ENCODE data around the gene RHOJ.
"Not testable (repeated sequence)": the region's sequence is repeated elsewhere in the genome, so short reads cannot be mapped to it uniquely, and the experiment has no call there.

Gene RHOJ

DNA sequence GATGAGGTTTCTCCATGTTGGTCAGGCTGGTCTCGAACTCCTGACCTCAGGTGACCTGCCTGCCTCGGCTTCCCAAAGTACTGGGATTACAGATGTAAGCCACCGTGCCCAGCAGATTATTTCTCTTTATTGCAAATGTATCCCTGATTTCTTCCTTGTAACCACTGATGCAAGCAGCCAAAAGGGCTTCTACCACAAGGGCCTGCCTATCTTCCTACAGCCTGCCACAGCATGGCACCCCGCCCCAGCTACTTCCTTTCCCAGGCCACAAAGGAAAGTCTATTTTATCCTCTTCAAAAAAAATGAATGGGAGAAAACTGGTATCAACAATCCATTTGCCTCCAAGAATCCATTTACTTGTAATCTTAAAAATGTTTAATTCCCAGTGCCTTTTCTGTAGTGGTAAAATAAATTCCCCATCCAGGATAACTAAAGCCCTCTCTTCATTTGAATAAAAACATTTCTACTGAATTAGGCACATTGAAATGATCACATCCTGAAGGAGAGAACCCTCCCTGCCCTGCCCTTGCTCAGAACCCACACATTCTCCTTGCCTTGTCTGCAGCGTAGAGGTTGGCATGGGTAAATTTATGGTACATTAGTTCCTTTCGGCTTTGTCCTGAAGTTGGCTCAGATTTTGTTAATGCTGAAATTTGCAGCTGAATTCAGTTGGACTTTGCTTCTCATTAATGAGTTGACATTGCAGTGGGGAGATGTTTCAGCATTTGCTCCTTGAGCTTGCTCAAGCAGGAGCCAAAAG is 95.3 kb downstream of the RHOJ start:
- DNase-seq (ENCODE audit: low spot score), result no peak

DNA sequence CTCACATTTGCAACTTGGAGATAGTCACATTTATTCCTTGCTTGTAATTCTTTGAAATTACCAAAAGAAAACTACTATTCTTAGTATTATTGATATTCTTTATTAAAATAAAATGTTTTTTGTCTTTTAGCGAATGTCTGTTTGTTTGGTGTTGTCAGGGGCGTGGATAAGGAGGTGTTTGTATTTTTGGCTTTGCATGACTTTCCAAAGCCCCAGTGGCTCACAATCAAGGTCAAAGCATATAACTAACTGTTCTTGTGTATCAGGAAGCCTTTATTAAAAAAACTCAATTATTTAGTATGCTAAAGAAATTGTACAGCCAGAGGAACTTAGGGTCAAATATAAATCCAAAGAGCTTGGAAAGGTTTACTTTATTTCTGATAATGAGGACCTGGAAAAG is 96.6 kb downstream of the RHOJ start:
- no peak for DNase-seq (ENCODE audit: low spot score)

DNA sequence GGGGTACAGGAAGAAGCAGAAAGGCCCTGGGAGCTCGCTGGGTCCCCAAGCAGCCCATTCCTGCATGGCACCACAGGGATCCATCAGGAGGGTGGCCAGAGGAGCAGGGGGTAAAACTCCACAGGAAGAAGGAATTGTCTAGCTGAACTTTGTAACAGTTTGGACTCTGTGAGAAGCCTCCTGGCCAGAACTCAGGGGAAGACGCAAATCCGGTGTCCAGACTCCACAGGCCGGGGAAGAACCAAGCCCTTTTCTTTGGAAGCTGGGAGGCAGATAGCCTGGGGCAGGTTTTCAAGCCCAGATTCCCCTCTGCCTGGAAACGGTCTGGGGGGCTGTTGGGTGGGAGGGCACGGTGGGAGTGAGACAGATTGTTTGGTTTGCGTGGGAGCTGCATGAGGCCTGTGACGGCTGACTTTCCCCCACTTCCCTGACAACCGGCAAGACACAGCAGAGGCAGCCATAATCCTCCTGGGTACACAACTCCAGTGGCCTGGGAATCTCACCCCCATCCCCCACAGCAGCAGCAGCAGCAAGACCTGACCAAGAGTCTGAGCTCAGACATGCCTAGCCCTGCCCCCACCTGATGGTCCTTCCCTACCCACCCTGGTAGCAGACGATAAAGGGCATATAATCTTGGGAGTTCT is 97.8 kb downstream of the RHOJ start:
- no peak for DNase-seq (ENCODE audit: low spot score)

DNA sequence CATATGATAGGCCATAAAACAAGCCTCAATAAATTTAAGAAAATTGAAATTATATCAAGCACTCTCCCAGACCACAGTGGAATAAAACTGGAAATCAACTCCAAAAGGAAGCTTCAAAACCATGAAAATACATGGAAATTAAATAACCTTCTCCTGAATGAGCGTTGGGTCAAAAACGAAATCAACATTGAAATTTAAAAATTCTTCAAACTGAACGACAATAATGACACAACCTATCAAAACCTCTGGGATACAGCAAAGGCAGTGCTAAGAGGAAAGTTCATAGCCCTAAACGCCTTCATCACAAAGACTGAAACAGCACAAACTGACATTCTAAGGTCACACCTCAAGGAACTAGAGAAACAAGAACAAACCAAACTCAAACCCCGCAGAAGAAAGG is 100.2 kb downstream of the RHOJ start:
- DNase-seq (ENCODE audit: low spot score), result not testable (repeated sequence)

DNA sequence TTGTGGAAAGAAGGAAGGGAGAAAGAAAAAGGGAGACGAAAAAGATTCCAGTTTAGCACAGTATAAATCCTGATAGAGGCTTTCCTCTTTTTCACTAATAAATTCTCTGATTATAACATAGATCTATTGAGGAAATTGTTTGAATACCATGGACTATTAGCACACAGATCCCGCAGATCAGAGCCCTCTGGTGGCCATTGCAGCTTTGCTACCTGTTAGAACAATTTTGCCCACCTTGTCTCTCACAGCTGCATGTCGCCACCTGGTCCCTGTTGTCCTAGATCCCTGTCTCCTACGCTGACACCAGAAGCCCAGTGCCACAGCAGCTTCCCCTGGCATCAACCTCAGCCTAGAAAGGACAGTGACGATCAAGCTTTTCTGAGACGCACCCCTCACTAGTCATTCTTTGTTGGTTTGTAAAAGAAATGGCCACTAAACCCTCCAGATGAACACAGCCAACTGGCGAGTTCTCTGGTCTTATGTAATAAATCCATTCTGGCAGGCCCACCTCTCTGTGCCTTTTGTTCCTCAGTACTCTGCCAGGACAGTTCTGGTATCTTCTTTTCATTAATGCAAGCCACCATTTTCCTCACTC is 104.6 kb downstream of the RHOJ start:
- DNase-seq (ENCODE audit: low spot score), result peak; percentile 34

DNA sequence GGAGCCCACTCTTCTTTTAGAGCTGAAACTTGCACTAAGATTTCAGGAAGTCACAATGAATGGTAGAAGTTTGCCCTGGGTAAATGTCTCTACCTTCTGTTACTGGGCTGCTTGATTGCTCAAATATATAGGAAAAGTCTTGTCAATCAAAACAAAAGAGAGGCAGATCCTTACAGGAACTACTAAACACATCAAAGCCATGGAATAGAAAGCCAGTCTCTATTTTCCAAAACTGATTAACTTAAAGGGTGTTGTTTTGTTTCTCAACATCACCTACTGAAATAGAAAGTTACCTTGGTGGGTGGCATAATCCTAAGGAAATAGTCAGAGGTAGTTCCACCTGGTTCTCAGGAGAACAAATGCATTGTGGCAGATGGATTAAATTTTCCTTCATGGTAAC is 114.6 kb downstream of the RHOJ start, which contains the start of gene GPHB5:
Gene GPHB5 (minus strand): TSS at position 101 of the 400 bp plus-strand sequence. CDS start 1,086 bp downstream, outside the sequence.
- no peak for DNase-seq (ENCODE audit: low spot score)

DNA sequence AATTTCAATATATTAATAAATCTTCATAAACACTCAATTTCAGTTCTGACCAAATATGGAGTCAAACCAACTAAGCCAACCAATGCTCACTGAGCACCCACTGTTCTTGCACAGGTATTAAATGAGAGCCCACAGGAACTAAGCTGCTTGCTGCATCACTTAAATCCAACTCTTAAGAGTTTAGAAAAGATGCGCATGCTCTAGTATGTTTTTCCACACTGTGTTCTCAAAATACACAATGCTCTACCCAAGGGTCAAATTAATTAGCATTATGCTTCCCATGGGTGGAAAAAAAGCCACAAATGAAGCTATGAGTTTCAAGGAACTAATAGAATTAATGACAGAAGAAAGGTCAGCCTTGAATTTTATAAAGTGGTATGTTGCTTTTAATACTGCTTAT is 118.2 kb downstream of the RHOJ start:
- DNase-seq (ENCODE audit: low spot score), result no peak

DNA sequence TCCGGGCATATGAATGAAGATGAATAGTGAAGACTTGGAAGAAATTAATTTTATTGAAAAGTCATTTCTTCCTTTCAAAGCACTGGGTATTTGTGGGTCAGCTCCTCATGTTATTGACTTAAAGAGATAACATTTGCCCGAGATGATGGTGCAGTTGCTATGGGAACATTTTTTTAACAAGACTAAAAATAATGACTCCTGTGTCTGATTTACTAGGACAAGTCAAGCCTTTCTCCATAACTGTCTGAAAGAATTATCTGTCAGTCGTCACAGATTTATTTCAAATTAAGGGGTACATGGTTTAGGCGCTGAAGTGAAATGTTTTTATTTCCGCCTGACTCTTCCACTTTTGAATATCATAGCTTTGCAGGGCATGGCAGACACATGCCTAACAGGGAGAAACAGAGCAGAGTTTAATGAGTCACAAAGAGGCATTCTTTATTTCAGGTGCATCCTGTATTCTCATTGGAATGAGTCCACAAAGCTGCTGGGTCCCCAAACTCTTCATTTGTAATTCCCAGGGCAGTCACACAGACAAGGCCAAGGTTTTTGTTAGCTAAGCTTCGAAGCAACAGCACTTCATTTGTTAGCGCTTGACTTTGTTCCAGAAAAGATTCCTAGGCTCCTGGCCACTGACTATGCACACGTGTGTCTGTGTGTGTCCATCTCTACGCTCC is 118.8 kb downstream of the RHOJ start:
- DNase-seq (ENCODE audit: low spot score), result no peak

DNA sequence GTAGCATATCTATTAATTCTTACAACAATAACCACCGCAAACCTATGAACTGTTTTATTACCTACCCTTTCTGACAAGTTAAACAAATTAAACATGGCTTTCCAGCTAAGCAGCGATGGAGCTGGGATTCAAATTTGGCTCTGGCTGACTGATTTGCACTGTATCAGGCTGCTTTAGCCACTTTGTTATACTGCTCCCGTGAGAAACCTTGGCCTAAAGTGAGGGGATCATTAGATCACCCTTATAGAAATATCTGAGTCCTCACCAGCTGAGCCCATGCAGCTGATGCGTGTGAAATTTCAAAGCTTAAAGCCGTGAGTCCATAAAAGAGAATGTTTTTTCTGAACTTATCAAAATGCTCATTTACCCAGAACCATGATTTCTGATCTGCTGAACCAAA is 122.6 kb downstream of the RHOJ start:
- no peak for DNase-seq (ENCODE audit: low spot score)

DNA sequence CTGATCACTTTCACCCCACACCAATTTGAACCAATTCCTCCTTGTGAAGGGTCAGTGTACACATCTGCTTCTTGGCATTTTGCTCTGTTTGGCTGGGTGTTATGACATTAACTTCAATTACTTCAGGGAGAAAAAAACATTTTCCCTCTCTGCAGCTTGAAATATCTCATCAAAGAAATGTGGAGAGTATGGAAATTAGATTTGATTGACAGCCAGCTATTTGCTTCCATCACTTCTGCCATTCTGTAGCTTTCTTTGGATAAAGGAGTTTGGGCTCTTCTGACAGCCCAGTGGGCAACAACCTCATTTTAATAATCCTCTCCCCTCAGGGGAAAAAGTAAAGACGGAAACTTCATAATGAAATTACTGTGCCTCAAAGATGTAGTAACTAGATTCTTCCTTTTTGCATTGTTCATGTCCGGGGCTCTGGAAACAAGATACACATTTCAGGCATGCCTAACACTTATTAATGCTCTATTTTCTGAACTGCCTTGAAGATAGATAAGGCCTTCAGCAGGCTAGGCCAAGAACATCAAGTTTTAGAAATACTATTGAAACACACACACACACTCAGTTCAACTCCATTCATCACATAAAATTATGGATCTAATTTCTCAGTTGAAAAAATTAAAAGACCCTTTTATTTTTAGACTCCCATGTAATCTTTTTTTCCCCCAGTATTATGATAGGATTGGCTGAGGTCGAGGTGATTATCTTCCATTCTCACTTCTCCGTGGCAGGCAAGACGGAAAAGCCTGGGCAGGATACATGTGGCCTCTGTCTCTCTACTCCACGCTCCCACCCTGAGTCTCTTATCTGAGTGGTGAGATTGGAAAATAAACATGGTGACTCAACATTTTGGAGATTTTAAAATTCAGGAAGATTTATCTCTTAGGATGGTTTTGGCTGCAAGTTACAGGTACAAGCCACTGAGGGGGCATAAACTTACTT is 124.8 kb downstream of the RHOJ start:
- no peak for DNase-seq (ENCODE audit: low spot score)

DNA sequence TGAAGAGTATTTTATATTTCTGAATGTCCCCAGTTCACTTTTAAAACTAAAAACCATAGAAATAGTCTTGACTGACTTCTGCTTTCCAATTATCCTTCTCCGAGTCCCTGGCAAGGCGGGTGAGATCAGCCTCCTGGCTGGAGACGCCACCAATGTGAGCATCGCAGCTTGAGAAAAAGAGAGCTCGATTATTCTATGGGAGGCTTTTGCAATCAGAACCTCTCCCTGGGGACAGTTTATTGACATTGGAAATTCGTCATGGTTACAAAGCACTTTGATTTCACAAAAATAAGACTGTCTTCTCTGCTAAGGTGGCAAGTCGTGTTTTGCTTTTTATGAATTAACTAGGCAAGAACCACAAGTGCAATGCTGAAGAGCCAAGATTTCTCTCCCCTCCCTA is 138.1 kb downstream of the RHOJ start:
- no peak for DNase-seq (ENCODE audit: low spot score)

Data from LoVo (cell line).